B cell (primary cell): ENCODE results near the gene MMP26. TPM values are rescaled to one million over a fixed set of nuclear protein-coding genes. Genes with fewer than 3 reads are reported as not detected.
"Not testable (repeated sequence)": the region's sequence is repeated elsewhere in the genome, so short reads cannot be mapped to it uniquely, and the experiment has no call there.

Source experiments
- ATAC-seq: fragments of 200-7000 bp; cut with Tn5 transposase; one replicate; pipeline ENCODE4 v1.10.0; 2021; ENCODE audit warnings: low read depth, mild to moderate bottlenecking, moderate number of reproducible peaks, moderate library complexity
- CTCF ChIA-PET: fragments of 350-600 bp; sonication (Branson Sonifier 250); formaldehyde crosslinking; loops from one replicate; lab custom pipeline; 2021; ENCODE audit warnings: antibody characterized with exemption, inconsistent platforms; lab: Charles Lee
- POLR2A ChIA-PET: fragments of 350-600 bp; sonication (Branson Sonifier 250); formaldehyde crosslinking; loops from one replicate; lab custom pipeline; 2021; ENCODE audit warnings: antibody characterized with exemption; lab: Charles Lee
- DNase-seq: peaks from one replicate; pipeline ENCODE4 v3.0.0; 2013
- H2AFZ ChIP-seq: 2 replicates; pipeline ENCODE4 v1.6.1; 2012; ENCODE audit warnings: mild to moderate bottlenecking, low read depth, low read length; ENCODE audit not compliant: insufficient read depth, poor library complexity, severe bottlenecking
- H3K27ac ChIP-seq, 2 donors: 1 replicate in 1 of 2; 2 replicates in 1 of 2; pipeline ENCODE4 v1.5.1; 2012 to 2013; ENCODE audit warnings: low read length in 2 of 2, mild to moderate bottlenecking in 2 of 2, moderate library complexity in 1 of 2
- H3K27me3 ChIP-seq, 4 experiments: fragments of 200-600 bp in 1 of 4; sonication (generic) in 1 of 4; replicated peaks in 1 of 4; 1 replicate in 2 of 4; 2 replicates in 2 of 4; pipeline versions ENCODE4 v1.6.1 to v1.7.0; 2013 to 2016; ENCODE audit warnings: low read length in 3 of 4, mild to moderate bottlenecking in 2 of 4, mixed read lengths in 1 of 4, moderate library complexity in 1 of 4; ENCODE audit not compliant: insufficient read depth in 4 of 4, control insufficient read depth in 3 of 4; ENCODE audit errors: control extremely low read depth in 1 of 4
- H3K36me3 ChIP-seq, 2 experiments: replicated peaks in 1 of 2; 1 replicate in 1 of 2; 2 replicates in 1 of 2; pipeline versions ENCODE4 v1.6.1 to v1.7.1; 2013; ENCODE audit warnings: low read length in 1 of 2; ENCODE audit not compliant: insufficient read depth in 2 of 2, control insufficient read depth in 1 of 2; ENCODE audit errors: control extremely low read depth in 1 of 2, extremely low read depth in 1 of 2
- H3K4me1 ChIP-seq, 2 donors: fragments of 200-600 bp in 1 of 2; sonication (generic) in 1 of 2; 1 replicate in 1 of 2; 2 replicates in 1 of 2; pipeline versions ENCODE4 v1.5.1 to v1.6.1; 2013 to 2017; ENCODE audit warnings: low read length in 2 of 2; ENCODE audit not compliant: control insufficient read depth in 2 of 2, insufficient read depth in 2 of 2
- H3K4me2 ChIP-seq: replicated peaks from 2 replicates; pipeline ENCODE3; 2012; ENCODE audit warnings: mild to moderate bottlenecking, low read depth, low read length; ENCODE audit not compliant: poor library complexity, severe bottlenecking
- H3K4me3 ChIP-seq, 5 experiments: fragments of 200-600 bp in 1 of 5; sonication (generic) in 1 of 5; 1 replicate in 3 of 5; 2 replicates in 2 of 5; pipeline versions ENCODE4 v1.5.1 to v1.7.0; 2011 to 2016; ENCODE audit warnings: low read length in 4 of 5, mild to moderate bottlenecking in 4 of 5, low read depth in 2 of 5, control low read depth in 1 of 5, moderate library complexity in 1 of 5; ENCODE audit not compliant: insufficient read depth in 1 of 5; ENCODE audit errors: control extremely low read depth in 1 of 5, extremely low read depth in 1 of 5
- H3K79me2 ChIP-seq: fragments of 200-600 bp; sonication (generic); one replicate; pipeline ENCODE4 v1.6.0; 2016; ENCODE audit warnings: low read length; ENCODE audit not compliant: control insufficient read depth, insufficient read depth
- H3K9ac ChIP-seq: fragments of 200-600 bp; sonication (generic); 2 replicates; pipeline ENCODE4 v1.6.1; 2017; ENCODE audit warnings: mild to moderate bottlenecking, low read length, moderate library complexity
- H3K9me3 ChIP-seq, 3 donors: one replicate each; pipeline versions ENCODE4 v1.6.1 to v1.7.1; 2013; ENCODE audit warnings: low read length in 2 of 3; ENCODE audit not compliant: control insufficient read depth in 2 of 3, insufficient read depth in 1 of 3; ENCODE audit errors: control extremely low read depth in 1 of 3
- H4K20me1 ChIP-seq: 2 replicates; pipeline ENCODE4 v1.6.0; 2012; ENCODE audit warnings: mild to moderate bottlenecking, low read length; ENCODE audit not compliant: insufficient read depth, control insufficient read depth, poor library complexity, severe bottlenecking
- H3K27ac Mint-ChIP-seq: one replicate; pipeline ENCODE4 v1.8.0; 2021; ENCODE audit warnings: mixed read lengths
- H3K27me3 Mint-ChIP-seq: one replicate; pipeline ENCODE4 v1.8.0; 2021; ENCODE audit warnings: mixed read lengths
- H3K4me1 Mint-ChIP-seq: one replicate; pipeline ENCODE4 v1.8.0; 2021; ENCODE audit warnings: mixed read lengths
- H3K4me3 Mint-ChIP-seq: one replicate; pipeline ENCODE4 v1.8.0; 2021; ENCODE audit warnings: mixed read lengths
- H3K9me3 Mint-ChIP-seq: one replicate; pipeline ENCODE4 v1.8.0; 2022; ENCODE audit warnings: mixed read lengths; ENCODE audit not compliant: insufficient read depth
- EZH2 ChIP-seq: IDR thresholded peaks from 2 replicates; pipeline ENCODE4 v1.6.1; 2012; ENCODE audit warnings: borderline replicate concordance, low read depth, mild to moderate bottlenecking, moderate library complexity, low read length; ENCODE audit not compliant: insufficient read depth, poor library complexity, severe bottlenecking
- WGBS: methylation state at CpG from one replicate; pipeline ENCODE4 v1.1.5; 2013; ENCODE audit warnings: missing lambda C conversion rate; ENCODE audit not compliant: insufficient coverage; 5-methylcytosine and 5-hydroxymethylcytosine counted together
- intact Hi-C: fragments of 100-400 bp; cut with micrococcal nuclease; formaldehyde crosslinking; loops from one replicate; pipeline ENCODE4 v1.10.0; 2022
- polyA plus RNA-seq: library from polyadenylated mRNA; depleted of rRNA; stranded (reverse); fragments of >200 nt; gene quantifications from 2 replicates; pipeline ENCODE4 v1.2.3, GENCODE V29; 2012
- total RNA-seq, 2 donors: library from RNA; stranded (reverse); fragments of 120-200 nt in 1 of 2; gene quantifications; 1 replicate in 1 of 2; 2 replicates in 1 of 2; pipeline versions ENCODE4 v1.2.3 to v1.2.4, GENCODE V29; 2013 to 2022
- TF ChIP-seq, protein P1 (sequence below): fragments of 200-600 bp; IDR thresholded peaks from one replicate; pipeline ENCODE4 v1.8.0; 2022; ENCODE audit warnings: antibody characterized with exemption, mild to moderate bottlenecking

MMP26 gene
- total and polyA plus RNA-seq, 2 donors (not counting 1 experiment from before 2014, with no cell fraction given) = not detected

DNA sequence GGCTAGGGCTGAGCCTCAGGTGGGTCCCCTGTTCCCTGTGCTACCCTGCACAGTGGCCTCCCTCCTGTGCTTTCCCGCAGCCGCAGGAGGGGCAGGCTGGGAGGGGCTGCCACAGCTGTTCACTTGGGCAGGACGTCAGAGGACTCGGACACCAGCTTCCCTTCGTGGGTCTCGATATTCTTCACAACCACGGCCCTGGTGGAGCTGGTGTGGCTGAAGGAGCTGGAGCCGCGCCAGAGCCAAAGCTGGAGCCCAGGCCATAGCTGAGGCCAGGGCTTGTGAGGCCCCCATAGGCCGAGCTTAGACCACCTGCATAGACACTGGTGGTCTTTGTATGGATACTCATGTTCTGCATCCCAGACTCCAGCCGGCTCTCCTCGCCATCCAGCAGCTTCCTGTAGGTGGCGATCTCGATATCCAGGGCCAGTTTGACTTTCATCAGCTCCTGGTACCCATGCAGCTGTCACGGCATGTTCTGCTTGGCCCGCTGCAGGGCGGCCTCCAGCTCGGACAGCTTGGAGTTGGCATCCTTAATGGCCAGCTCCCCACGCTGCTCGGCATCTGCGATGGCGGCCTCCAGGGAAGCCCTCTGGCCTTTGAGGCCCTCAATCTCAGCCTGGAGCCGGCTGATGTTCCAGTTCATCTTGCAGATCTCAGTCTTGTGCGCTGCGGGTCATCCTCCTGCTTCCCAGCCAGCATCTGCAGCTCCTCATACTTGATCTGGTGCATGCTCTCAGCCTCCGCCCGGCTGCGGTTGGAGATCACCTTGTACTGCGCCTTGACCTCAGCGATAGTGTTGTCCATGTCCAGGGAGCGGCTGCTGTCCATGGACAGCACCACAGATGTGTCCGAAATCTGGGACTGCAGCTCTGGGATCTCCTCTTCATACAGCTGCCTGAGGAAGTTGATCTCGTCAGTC, 18.3 kb downstream of the MMP26 start:
- H3K27ac Mint-ChIP-seq, intact Hi-C loops, H2AFZ ChIP-seq, H3K9me3 Mint-ChIP-seq, H4K20me1 ChIP-seq, H3K4me2 ChIP-seq, POLR2A ChIA-PET, H3K27me3 ChIP-seq, H3K27ac ChIP-seq, H3K4me1 Mint-ChIP-seq, H3K9ac ChIP-seq, H3K79me2 ChIP-seq, H3K36me3 ChIP-seq, CTCF ChIA-PET, H3K4me3 Mint-ChIP-seq, H3K4me1 ChIP-seq, H3K9me3 ChIP-seq, DNase-seq, ATAC-seq, H3K4me3 ChIP-seq: not testable (repeated sequence)
- H3K27me3 Mint-ChIP-seq = peaks cover 17% of the 10 kb centered on the region
- WGBS = 93% methylated on average over 33 of the region's 33 CpGs

DNA sequence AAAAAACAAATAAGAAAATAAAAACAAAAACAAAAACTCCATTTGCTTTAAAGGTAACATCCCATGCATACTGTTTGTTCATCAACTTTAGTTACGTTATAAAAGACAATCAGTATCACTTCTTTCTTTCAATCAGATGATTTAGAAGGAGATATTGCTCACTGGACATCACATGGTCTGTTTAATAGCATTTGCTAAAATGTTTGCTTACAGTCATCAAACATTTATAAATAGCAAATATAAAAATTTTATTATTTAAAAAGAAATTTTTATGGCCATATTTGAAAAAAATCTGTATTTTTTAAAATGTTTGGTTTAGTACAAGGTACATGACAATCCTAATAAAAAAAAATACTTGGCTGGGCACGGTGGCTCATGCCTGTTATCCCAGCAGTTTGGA, 22.6 kb downstream of the MMP26 start:
- Mint-ChIP-seq H3K9me3 (no peaks in the 10 kb centered on the region), H3K4me1 (no peaks in the 10 kb centered on the region), H3K27me3 (peaks cover 9% of the 10 kb centered on the region), H3K4me3 (no peak overlapping the region), H3K27ac (no peak overlapping the region)
- no peaks in the 10 kb centered on the region for H4K20me1 ChIP-seq
- H3K9me3 ChIP-seq = peaks cover 0 to 5% (median 0%) of the 10 kb centered on the region in 3 donors
- ChIA-PET CTCF (no interaction called here), POLR2A (no interaction called here)
- no peak overlapping the region for H2AFZ ChIP-seq
- H3K27ac ChIP-seq = no peak overlapping the region
- TF ChIP-seq, protein P1, sequence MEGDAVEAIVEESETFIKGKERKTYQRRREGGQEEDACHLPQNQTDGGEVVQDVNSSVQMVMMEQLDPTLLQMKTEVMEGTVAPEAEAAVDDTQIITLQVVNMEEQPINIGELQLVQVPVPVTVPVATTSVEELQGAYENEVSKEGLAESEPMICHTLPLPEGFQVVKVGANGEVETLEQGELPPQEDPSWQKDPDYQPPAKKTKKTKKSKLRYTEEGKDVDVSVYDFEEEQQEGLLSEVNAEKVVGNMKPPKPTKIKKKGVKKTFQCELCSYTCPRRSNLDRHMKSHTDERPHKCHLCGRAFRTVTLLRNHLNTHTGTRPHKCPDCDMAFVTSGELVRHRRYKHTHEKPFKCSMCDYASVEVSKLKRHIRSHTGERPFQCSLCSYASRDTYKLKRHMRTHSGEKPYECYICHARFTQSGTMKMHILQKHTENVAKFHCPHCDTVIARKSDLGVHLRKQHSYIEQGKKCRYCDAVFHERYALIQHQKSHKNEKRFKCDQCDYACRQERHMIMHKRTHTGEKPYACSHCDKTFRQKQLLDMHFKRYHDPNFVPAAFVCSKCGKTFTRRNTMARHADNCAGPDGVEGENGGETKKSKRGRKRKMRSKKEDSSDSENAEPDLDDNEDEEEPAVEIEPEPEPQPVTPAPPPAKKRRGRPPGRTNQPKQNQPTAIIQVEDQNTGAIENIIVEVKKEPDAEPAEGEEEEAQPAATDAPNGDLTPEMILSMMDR = no peak
- TF ChIP-seq EZH2 = no peak
- H3K27me3 ChIP-seq = no peaks in the 10 kb centered on the region
- H3K79me2 ChIP-seq = no peaks in the 10 kb centered on the region
- no peaks in the 10 kb centered on the region for H3K36me3 ChIP-seq
- WGBS = no CpG with 5 or more reads among the region's 2 CpGs
- H3K9ac ChIP-seq = no peak overlapping the region
- ATAC-seq (no peak), DNase-seq (no peak)
- no peak overlapping the region for H3K4me3 ChIP-seq
- no peaks in the 10 kb centered on the region for H3K4me1 ChIP-seq
- no peak overlapping the region for H3K4me2 ChIP-seq
- intact Hi-C loops = no loop called here
